ENCODE results near the gene HAO2.

Gene HAO2

DNA sequence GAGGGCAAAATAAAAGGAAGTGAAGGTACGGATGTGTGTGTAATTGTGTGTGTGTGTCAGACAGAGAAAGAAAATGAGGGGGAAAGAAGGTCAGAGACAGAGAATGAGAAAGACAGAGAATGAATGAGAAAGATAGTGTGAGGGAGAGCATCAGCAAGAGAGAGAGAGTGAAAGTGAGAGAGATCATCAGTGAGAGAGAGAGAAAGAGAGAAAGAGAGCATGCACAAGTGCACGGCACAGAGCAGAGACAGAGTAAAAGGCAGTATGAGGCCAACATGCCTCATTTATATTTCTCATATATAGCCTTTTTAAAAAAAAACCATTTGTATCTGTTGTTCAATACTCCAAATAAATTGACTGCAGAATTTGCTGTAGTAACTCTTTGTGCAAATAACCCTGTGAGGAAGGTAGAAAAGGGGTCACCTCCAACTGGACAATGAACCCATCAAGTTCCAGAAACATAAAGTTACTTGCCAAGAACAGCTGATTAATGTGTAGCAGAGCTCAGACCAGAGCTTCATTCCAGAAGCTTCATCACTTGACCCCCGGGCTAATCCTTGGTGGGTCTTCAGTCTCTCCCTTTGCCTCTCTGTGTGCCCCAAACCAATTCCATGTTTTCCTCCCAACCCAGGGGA lies 47.5 kb downstream of the HAO2 start:
- TF ChIP-seq ARNTL (CRISPR knock-in tag; IDR thresholded peaks at IDR 0.05; ENCODE audit: borderline replicate concordance, low read depth): no peak
- no peak for TF ChIP-seq OSR1 (CRISPR knock-in tag; IDR thresholded peaks at IDR 0.05)
- no peak for TF ChIP-seq BACH2 (CRISPR knock-in tag; IDR thresholded peaks at IDR 0.05; ENCODE audit: borderline replicate concordance)
- no peak for TF ChIP-seq ZC3H10 (CRISPR knock-in tag; IDR thresholded peaks at IDR 0.05)
- TF ChIP-seq ZNF70 (CRISPR knock-in tag; IDR thresholded peaks at IDR 0.05): no peak
- no peak for TF ChIP-seq TCF4 (CRISPR knock-in tag; IDR thresholded peaks at IDR 0.05; ENCODE audit: borderline replicate concordance)
- no peak for TF ChIP-seq ZNF565 (CRISPR knock-in tag; conservative IDR thresholded peaks at IDR 0.05; ENCODE audit: low read depth)
- no peak for TF ChIP-seq RARB (CRISPR knock-in tag; IDR thresholded peaks at IDR 0.05)
- TF ChIP-seq ZFP30 (CRISPR knock-in tag; IDR thresholded peaks at IDR 0.05): no peak
- TF ChIP-seq, protein P1, sequence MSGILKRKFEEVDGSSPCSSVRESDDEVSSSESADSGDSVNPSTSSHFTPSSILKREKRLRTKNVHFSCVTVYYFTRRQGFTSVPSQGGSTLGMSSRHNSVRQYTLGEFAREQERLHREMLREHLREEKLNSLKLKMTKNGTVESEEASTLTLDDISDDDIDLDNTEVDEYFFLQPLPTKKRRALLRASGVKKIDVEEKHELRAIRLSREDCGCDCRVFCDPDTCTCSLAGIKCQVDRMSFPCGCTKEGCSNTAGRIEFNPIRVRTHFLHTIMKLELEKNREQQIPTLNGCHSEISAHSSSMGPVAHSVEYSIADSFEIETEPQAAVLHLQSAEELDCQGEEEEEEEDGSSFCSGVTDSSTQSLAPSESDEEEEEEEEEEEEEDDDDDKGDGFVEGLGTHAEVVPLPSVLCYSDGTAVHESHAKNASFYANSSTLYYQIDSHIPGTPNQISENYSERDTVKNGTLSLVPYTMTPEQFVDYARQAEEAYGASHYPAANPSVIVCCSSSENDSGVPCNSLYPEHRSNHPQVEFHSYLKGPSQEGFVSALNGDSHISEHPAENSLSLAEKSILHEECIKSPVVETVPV (CRISPR knock-in tag; IDR thresholded peaks at IDR 0.05): no peak
- no peak for TF ChIP-seq GLIS3 (CRISPR knock-in tag; IDR thresholded peaks at IDR 0.05)
- no peak for TF ChIP-seq ZNF8 (CRISPR knock-in tag; IDR thresholded peaks at IDR 0.05)
- TF ChIP-seq CSDC2 (CRISPR knock-in tag; IDR thresholded peaks at IDR 0.05): no peak
- no peak for TF ChIP-seq ESRRG (CRISPR knock-in tag; IDR thresholded peaks at IDR 0.05)
- no peak for TF ChIP-seq SNAI2 (CRISPR knock-in tag; IDR thresholded peaks at IDR 0.05)
- TF ChIP-seq, protein P2, sequence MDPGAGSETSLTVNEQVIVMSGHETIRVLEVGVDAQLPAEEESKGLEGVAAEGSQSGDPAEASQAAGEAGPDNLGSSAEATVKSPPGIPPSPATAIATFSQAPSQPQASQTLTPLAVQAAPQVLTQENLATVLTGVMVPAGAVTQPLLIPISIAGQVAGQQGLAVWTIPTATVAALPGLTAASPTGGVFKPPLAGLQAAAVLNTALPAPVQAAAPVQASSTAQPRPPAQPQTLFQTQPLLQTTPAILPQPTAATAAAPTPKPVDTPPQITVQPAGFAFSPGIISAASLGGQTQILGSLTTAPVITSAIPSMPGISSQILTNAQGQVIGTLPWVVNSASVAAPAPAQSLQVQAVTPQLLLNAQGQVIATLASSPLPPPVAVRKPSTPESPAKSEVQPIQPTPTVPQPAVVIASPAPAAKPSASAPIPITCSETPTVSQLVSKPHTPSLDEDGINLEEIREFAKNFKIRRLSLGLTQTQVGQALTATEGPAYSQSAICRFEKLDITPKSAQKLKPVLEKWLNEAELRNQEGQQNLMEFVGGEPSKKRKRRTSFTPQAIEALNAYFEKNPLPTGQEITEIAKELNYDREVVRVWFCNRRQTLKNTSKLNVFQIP (CRISPR knock-in tag; IDR thresholded peaks at IDR 0.05; ENCODE audit: borderline replicate concordance, low read depth): no peak
- no peak for TF ChIP-seq PPARA (CRISPR knock-in tag; IDR thresholded peaks at IDR 0.05; ENCODE audit: borderline replicate concordance)
- TF ChIP-seq, protein P3, sequence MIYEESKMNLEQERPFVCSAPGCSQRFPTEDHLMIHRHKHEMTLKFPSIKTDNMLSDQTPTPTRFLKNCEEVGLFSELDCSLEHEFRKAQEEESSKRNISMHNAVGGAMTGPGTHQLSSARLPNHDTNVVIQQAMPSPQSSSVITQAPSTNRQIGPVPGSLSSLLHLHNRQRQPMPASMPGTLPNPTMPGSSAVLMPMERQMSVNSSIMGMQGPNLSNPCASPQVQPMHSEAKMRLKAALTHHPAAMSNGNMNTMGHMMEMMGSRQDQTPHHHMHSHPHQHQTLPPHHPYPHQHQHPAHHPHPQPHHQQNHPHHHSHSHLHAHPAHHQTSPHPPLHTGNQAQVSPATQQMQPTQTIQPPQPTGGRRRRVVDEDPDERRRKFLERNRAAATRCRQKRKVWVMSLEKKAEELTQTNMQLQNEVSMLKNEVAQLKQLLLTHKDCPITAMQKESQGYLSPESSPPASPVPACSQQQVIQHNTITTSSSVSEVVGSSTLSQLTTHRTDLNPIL (CRISPR knock-in tag; IDR thresholded peaks at IDR 0.05; ENCODE audit: low read depth): no peak
- no peak for ATAC-seq

DNA sequence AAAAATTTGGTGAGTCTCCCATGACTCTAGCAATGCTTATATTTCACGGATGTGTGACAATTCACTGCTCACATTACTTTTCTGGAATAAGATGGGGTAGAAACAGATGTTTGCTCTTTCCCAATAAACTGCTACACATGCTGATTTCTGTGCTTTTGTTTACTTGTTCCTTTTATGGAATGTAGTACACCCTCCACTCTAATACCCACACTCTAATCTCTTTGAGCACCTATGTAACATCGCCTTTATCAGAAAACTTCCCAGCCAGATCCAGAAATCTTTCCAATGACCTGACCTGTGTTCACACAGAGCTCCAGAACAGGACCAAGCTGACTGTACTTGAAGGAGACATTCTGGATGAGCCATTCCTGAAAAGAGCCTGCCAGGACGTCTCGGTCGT lies 50.5 kb downstream of the HAO2 start:
- TF ChIP-seq RARB (CRISPR knock-in tag; IDR thresholded peaks at IDR 0.05) (no peak), GLIS3 (CRISPR knock-in tag; IDR thresholded peaks at IDR 0.05) (no peak), ESRRG (CRISPR knock-in tag; IDR thresholded peaks at IDR 0.05) (no peak), ZNF8 (CRISPR knock-in tag; IDR thresholded peaks at IDR 0.05) (no peak), ZFP3 (CRISPR knock-in tag; IDR thresholded peaks at IDR 0.05) (no peak), OSR1 (CRISPR knock-in tag; IDR thresholded peaks at IDR 0.05) (no peak), ZC3H10 (CRISPR knock-in tag; IDR thresholded peaks at IDR 0.05) (no peak), PPARA (CRISPR knock-in tag; IDR thresholded peaks at IDR 0.05; ENCODE audit: borderline replicate concordance) (no peak), BACH2 (CRISPR knock-in tag; IDR thresholded peaks at IDR 0.05; ENCODE audit: borderline replicate concordance) (no peak), ISL1 (CRISPR knock-in tag; IDR thresholded peaks at IDR 0.05) (no peak), ZNF565 (CRISPR knock-in tag; conservative IDR thresholded peaks at IDR 0.05; ENCODE audit: low read depth) (no peak), ZNF70 (CRISPR knock-in tag; IDR thresholded peaks at IDR 0.05) (no peak), TOX (CRISPR knock-in tag; IDR thresholded peaks at IDR 0.05; ENCODE audit: borderline replicate concordance) (no peak), SNAI2 (CRISPR knock-in tag; IDR thresholded peaks at IDR 0.05) (no peak), ARNTL (CRISPR knock-in tag; IDR thresholded peaks at IDR 0.05; ENCODE audit: borderline replicate concordance, low read depth) (no peak)
- TF ChIP-seq, protein P4, sequence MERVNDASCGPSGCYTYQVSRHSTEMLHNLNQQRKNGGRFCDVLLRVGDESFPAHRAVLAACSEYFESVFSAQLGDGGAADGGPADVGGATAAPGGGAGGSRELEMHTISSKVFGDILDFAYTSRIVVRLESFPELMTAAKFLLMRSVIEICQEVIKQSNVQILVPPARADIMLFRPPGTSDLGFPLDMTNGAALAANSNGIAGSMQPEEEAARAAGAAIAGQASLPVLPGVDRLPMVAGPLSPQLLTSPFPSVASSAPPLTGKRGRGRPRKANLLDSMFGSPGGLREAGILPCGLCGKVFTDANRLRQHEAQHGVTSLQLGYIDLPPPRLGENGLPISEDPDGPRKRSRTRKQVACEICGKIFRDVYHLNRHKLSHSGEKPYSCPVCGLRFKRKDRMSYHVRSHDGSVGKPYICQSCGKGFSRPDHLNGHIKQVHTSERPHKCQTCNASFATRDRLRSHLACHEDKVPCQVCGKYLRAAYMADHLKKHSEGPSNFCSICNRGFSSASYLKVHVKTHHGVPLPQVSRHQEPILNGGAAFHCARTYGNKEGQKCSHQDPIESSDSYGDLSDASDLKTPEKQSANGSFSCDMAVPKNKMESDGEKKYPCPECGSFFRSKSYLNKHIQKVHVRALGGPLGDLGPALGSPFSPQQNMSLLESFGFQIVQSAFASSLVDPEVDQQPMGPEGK (CRISPR knock-in tag; IDR thresholded peaks at IDR 0.05; ENCODE audit: borderline replicate concordance): no peak
- TF ChIP-seq, protein P1 (CRISPR knock-in tag; IDR thresholded peaks at IDR 0.05): no peak
- TF ChIP-seq, protein P5, sequence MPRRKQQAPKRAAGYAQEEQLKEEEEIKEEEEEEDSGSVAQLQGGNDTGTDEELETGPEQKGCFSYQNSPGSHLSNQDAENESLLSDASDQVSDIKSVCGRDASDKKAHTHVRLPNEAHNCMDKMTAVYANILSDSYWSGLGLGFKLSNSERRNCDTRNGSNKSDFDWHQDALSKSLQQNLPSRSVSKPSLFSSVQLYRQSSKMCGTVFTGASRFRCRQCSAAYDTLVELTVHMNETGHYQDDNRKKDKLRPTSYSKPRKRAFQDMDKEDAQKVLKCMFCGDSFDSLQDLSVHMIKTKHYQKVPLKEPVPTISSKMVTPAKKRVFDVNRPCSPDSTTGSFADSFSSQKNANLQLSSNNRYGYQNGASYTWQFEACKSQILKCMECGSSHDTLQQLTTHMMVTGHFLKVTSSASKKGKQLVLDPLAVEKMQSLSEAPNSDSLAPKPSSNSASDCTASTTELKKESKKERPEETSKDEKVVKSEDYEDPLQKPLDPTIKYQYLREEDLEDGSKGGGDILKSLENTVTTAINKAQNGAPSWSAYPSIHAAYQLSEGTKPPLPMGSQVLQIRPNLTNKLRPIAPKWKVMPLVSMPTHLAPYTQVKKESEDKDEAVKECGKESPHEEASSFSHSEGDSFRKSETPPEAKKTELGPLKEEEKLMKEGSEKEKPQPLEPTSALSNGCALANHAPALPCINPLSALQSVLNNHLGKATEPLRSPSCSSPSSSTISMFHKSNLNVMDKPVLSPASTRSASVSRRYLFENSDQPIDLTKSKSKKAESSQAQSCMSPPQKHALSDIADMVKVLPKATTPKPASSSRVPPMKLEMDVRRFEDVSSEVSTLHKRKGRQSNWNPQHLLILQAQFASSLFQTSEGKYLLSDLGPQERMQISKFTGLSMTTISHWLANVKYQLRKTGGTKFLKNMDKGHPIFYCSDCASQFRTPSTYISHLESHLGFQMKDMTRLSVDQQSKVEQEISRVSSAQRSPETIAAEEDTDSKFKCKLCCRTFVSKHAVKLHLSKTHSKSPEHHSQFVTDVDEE (CRISPR knock-in tag; IDR thresholded peaks at IDR 0.05): no peak
- ATAC-seq: no peak

All from SK-N-SH treated with all-trans-retinoic acid at 6 μM for 48 hours (cell line).